GM21576 (cell line): ENCODE data around the gene KRTAP6-3.

ENCODE experiments used
- ATAC-seq: cut with Tn5 transposase; IDR thresholded peaks from one replicate; pipeline ENCODE4 v1.9.1; 2021; ENCODE audit warnings: mild to moderate bottlenecking, moderate library complexity; ENCODE audit not compliant: unreplicated experiment

Gene KRTAP6-3

GRCh38 chr21:30592140-30592539, at the start of gene KRTAP6-3:
Gene KRTAP6-3, plus strand, starts transcription at chr21:30592440. Its CDS starts 6 bp downstream, at chr21:30592446.
- no peak for ATAC-seq

GRCh38 chr21:30552782-30553181, 39.5 kb upstream of the KRTAP6-3 start:
- ATAC-seq, result no peak

- no peak for ATAC-seq
These were observed 37.1 kb upstream of the KRTAP6-3 start for GRCh38 chr21:30555095-30555494.

GRCh38 chr21:30561264-30561895, 30.9 kb upstream of the KRTAP6-3 start, which contains the start of gene KRTAP19-7:
Gene KRTAP19-7, minus strand, starts transcription at chr21:30561314. Its CDS starts 25 bp downstream, at chr21:30561289.
- ATAC-seq, result no peak

DNA sequence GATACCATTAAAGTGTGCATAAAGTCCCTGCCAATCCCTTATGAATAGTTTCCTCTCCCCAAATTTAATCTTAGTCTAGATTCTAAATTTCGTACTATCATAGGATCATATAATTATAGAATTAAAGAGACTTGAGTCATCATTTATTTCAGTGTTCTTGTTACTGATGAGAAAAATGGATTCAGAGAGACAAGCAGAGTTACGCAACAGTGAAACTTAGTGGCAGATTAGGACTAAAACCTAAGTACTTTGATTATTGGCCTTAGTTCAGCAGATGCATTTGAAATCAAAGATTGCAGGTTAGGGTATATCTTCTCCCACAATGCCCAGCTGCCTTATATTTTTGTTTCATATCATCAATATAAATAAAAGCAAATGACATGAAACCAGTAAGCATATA, 30.3 kb upstream of the KRTAP6-3 start:
- no peak for ATAC-seq

DNA sequence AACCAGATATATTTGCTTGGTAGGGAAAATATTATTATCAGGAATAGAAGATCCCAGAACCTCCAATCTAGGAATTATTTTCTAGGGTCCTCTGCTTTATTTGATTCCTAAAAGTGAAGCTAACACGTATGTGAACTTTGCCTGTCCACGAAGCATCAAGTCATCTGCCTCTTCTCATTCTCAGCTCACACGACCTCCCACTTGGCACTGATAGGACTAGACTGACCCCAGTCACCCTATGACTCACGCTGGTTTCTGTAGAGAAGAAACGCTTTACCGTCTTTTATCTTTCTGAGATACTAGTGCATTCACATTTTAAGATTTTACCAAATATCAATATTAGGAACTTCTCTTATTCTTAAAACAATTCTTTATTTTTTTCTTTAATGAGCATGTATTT, 29.2 kb upstream of the KRTAP6-3 start:
- ATAC-seq, result no peak

DNA sequence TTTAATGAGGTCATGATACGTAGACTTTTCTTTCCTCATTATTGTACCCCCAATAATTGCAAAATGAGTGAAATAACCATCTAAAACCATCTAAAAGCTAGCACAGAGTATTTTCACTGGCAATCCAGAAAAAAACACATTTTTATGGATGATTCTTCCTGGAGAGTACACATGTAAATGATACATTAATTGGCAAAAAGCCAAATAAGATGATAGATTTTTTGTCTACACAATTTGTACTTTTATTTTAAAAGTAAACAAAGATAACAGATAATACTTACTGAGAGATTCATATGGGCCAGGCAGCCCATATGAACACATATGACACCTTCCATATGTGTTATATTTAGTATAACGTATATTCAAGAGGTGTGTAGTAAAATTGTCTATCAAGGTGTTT, 28.6 kb upstream of the KRTAP6-3 start:
- no peak for ATAC-seq

- no peak for ATAC-seq
These were observed 24.6 kb upstream of the KRTAP6-3 start for GRCh38 chr21:30567617-30568016.

- no peak for ATAC-seq
These were observed 14.5 kb upstream of the KRTAP6-3 start for GRCh38 chr21:30577766-30578165.

- no peak for ATAC-seq
These were observed 12.9 kb upstream of the KRTAP6-3 start for GRCh38 chr21:30579346-30579745.

DNA sequence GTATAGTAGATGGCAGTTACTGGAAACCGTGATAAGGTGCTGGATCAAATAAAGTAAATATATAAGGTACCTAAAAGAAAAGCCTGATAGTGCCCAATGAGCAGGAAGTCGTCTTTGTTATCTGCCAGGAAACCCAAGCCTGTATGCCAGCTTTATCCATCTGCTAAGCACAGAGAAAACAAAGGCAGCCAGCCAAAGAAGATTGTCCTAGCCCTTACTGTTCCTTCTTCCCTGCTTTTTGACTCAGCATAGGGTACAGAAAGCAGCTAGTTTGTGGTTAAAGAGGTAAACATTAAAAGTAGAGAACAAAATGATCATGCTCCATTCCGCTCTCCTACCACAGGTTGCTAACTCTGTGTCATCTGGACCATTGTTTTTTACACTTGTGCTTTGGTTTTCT, 12.1 kb upstream of the KRTAP6-3 start:
- ATAC-seq, result no peak

DNA sequence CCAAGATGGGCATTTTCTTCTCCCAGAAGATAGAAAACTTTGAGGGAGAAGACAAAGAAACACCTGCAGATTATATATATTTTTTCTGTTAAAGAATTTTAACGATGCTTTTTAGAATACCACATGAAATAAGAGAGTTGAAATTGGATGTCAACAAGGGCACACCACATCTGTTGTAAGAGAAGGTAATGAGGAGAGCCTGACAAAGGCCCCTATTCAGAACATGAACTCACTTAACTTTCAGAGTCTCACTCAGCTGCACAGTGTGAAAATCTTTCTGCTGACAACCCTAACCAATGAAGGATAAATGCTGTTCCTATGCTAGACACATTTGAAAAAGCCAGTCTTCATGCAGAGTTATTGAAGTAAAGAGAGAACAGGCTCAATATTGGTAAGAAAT, 9.4 kb upstream of the KRTAP6-3 start:
- ATAC-seq, result no peak

- no peak for ATAC-seq
These were observed 1.9 kb upstream of the KRTAP6-3 start, which contains the start of gene KRTAP22-2 for GRCh38 chr21:30590297-30590696. Gene KRTAP22-2, minus strand, starts transcription at chr21:30590397.

DNA sequence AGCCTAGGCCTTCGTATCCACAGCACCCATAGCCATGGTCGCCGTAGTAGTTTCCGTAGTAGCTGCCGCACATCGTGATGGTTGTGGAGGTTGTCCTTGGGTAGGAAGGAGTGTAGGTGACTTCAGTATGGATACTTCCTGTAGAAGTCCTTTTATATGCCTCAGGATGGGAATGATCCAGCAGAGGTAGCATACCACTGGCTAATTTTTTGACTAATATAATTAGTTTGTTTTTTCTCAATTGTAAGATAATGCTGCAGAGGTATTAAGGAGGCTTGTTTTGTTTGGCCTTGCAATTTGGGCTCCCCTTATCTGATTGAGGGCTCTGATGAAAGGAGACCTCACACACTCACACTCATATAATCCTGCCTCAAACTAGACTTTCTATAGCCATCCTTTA, 6.6 kb downstream of the KRTAP6-3 start, which contains the start of gene KRTAP6-2:
TSS of gene KRTAP6-2 (minus strand) at position 101 of the 400 bp plus-strand sequence. CDS start at position 73, 28 bp downstream.
- no peak for ATAC-seq

DNA sequence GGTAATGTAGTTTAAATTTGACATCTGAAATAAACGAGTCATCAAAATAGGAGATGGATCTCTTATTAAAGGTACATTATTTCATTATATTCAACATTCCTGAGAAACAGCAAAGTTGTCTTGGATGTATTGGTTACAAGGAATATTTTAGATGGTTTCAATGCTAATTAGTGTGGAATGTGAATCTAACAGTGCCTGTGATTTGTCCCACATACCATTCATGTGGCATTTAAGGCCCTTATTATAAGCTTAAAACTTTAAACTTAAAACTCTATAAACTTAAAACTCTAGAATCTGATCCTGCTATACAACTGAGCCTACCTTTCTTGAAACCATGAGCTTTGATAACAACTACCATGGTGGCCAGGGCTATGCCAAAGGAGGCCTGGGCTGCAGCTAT, 8.5 kb downstream of the KRTAP6-3 start, which contains the start of gene KRTAP22-1:
TSS of gene KRTAP22-1 (plus strand) at position 301 of the 400 bp plus-strand sequence.
- ATAC-seq, result no peak

DNA sequence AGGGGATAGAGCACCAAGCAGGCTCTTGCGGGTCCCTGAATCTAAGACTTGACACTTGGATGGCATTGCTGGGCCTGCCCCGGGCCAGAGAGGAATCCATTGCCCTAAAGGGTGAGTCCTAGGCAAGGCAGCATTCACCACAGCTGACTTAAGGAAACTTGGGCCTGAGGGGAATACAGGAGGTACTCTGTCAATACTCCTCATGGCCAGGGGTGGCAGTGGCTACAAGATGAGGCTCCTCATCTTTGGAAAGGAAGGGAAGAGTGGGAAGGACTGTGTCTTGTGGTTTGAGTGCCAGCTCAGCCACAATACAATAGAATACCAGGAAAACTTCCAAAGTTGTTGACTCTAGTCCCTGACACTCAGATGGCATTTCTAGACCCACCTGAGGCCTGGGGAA, 13.7 kb downstream of the KRTAP6-3 start:
- no peak for ATAC-seq

DNA sequence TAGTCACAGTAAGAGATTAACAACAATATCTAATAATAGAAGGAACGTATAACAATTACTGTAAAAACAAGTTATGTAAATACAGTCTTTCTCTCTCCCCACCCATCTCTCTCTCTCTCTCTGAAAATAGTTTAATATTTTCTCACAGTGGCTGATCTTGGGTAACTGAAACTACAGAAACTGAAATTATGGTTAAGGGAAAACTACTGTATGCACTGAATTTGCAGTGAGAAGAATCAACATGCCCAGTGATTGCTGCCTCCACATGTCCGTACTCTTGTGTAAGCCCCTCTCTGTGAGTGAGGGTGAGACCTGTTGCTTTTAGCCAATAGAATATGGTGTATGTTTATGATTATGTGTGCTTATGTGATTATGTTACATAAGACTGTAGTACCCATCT, 19.9 kb downstream of the KRTAP6-3 start:
- no peak for ATAC-seq

- ATAC-seq, result no peak
These were observed 21.6 kb downstream of the KRTAP6-3 start, which contains the start of gene KRTAP6-1 for GRCh38 chr21:30613836-30614235. Gene KRTAP6-1, minus strand, starts transcription at chr21:30613930. Its CDS starts 26 bp downstream, at chr21:30613904.

GRCh38 chr21:30615199-30615598, 23.0 kb downstream of the KRTAP6-3 start:
- ATAC-seq, result no peak

- no peak for ATAC-seq
These were observed 23.9 kb downstream of the KRTAP6-3 start, which contains the start of gene KRTAP20-1 for GRCh38 chr21:30616125-30616524. Gene KRTAP20-1, plus strand, starts transcription at chr21:30616425. Its CDS starts 30 bp downstream, at chr21:30616455.

GRCh38 chr21:30620080-30620479, 27.8 kb downstream of the KRTAP6-3 start:
- no peak for ATAC-seq

DNA sequence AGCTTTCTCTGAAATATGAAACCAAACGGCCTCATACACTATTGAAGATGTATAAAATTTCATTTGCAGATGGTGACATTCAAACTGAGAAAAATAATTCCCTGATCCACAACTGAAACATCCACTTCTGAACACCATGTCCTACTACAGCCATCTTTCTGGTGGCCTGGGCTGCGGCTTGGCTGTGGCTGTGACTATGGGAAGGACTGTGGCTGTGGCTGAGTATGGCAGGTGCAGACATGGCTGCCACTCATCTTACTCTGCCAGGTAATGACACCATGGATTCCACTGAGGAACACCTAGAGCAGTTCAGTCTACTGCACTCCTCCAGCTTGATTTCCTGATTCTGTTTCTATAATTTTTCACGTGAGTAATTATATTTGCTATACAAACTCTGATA, 28.3 kb downstream of the KRTAP6-3 start, which contains the start of gene KRTAP20-4:
TSS of gene KRTAP20-4 (plus strand) at position 106 of the 400 bp plus-strand sequence.
- no peak for ATAC-seq
